Smooth muscle cell (in vitro differentiated cells): ENCODE data around the gene ITGA6. TPM values are rescaled to one million over a fixed set of nuclear protein-coding genes. Genes with fewer than 3 reads are reported as not detected.

ENCODE experiments used
- DNase-seq: peaks from one replicate; lab custom pipeline; 2025; ENCODE audit not compliant: unreplicated experiment; lab: John Stamatoyannopoulos, UW
- H2AFZ ChIP-seq: fragments of 200-600 bp; sonication (generic); 2 replicates; pipeline ENCODE4 v1.6.0; 2016; ENCODE audit warnings: antibody characterized with exemption, low read depth, mild to moderate bottlenecking
- H3F3A ChIP-seq: fragments of 200-600 bp; sonication (generic); 2 replicates; pipeline ENCODE4 v1.6.0; 2017; ENCODE audit warnings: antibody characterized with exemption, low read depth
- H3K27ac ChIP-seq: fragments of 200-600 bp; sonication (generic); 2 replicates; pipeline ENCODE4 v1.5.1; 2016; ENCODE audit warnings: low read depth, mild to moderate bottlenecking
- H3K27me3 ChIP-seq: fragments of 200-600 bp; sonication (generic); 2 replicates; pipeline ENCODE4 v1.6.1; 2016; ENCODE audit warnings: low read depth, mild to moderate bottlenecking
- H3K36me3 ChIP-seq: fragments of 200-600 bp; sonication (generic); 2 replicates; pipeline ENCODE4 v1.5.1; 2016; ENCODE audit warnings: low read depth
- H3K4me1 ChIP-seq: fragments of 200-600 bp; sonication (generic); 2 replicates; pipeline ENCODE4 v1.5.1; 2016; ENCODE audit warnings: low read depth
- H3K4me2 ChIP-seq: fragments of 200-600 bp; sonication (generic); 2 replicates; pipeline ENCODE4 v1.6.0; 2016; ENCODE audit warnings: mild to moderate bottlenecking
- H3K4me3 ChIP-seq: fragments of 200-600 bp; sonication (generic); 2 replicates; pipeline ENCODE4 v1.5.1; 2016; ENCODE audit warnings: mild to moderate bottlenecking
- H3K79me2 ChIP-seq: fragments of 200-600 bp; sonication (generic); 2 replicates; pipeline ENCODE4 v1.6.0; 2016; ENCODE audit warnings: low read depth, mild to moderate bottlenecking
- H3K9ac ChIP-seq: fragments of 200-600 bp; sonication (generic); 2 replicates; pipeline ENCODE4 v1.6.0; 2016; ENCODE audit warnings: low read depth
- H3K9me3 ChIP-seq: fragments of 200-600 bp; sonication (generic); replicated peaks from 2 replicates; pipeline ENCODE4 v1.5.1; 2016; ENCODE audit warnings: low read depth
- H4K20me1 ChIP-seq: fragments of 200-600 bp; sonication (generic); 2 replicates; pipeline ENCODE4 v1.6.0; 2016; ENCODE audit warnings: low read depth
- CTCF ChIP-seq: fragments of 200-600 bp; sonication (generic); IDR thresholded peaks from 2 replicates; pipeline ENCODE4 v1.5.1; 2017; ENCODE audit warnings: borderline replicate concordance, mild to moderate bottlenecking, antibody characterized with exemption; ENCODE audit not compliant: insufficient read depth, poor library complexity, severe bottlenecking
- WGBS: methylation state at CpG from one replicate; pipeline ENCODE4 v1.1.7; 2016; ENCODE audit warnings: low lambda C conversion rate; 5-methylcytosine and 5-hydroxymethylcytosine counted together
- polyA plus RNA-seq: library from polyadenylated mRNA; unstranded; fragments of >200 nt; fragmentation: Nextera tagmentation; extraction: Ambion mirVana; gene quantifications from 2 replicates; pipeline ENCODE4 v1.2.1, GENCODE V29; 2016
- total RNA-seq: library from RNA; depleted of rRNA; stranded (reverse); fragments of >200 nt; gene quantifications from 2 replicates; pipeline ENCODE4 v1.2.3, GENCODE V29; 2014

The ITGA6 gene
- total and polyA plus RNA-seq, 2 experiments from 2014 or later, result 11.8 to 198 TPM

- H3K79me2 ChIP-seq, result no peaks in the 10 kb centered on the region
- H3K27me3 ChIP-seq, result no peaks in the 10 kb centered on the region
- no peaks in the 10 kb centered on the region for H3K36me3 ChIP-seq
- TF ChIP-seq CTCF, result no peak
- H4K20me1 ChIP-seq, result no peaks in the 10 kb centered on the region
- no peak overlapping the region for H3K4me2 ChIP-seq
- no peaks in the 10 kb centered on the region for H3F3A ChIP-seq
- DNase-seq, result no peak
- no peak overlapping the region for H3K4me3 ChIP-seq
- H3K9me3 ChIP-seq, result no peaks in the 10 kb centered on the region
- WGBS, result 83% methylated on average over 4 of the region's 4 CpGs
- H3K9ac ChIP-seq, result no peak overlapping the region
- H2AFZ ChIP-seq, result no peak overlapping the region
- H3K4me1 ChIP-seq, result peaks cover 24% of the 10 kb centered on the region
- no peak overlapping the region for H3K27ac ChIP-seq
These were observed 30.1 kb downstream of the ITGA6 start for GRCh38 chr2:172457536-172457935.

- Histone ChIP-seq H2AFZ (no peak overlapping the region), H4K20me1 (no peaks in the 10 kb centered on the region), H3K4me1 (peaks cover 24% of the 10 kb centered on the region), H3F3A (no peaks in the 10 kb centered on the region), H3K27ac (no peak overlapping the region), H3K4me3 (no peak overlapping the region), H3K4me2 (no peak overlapping the region), H3K9ac (no peak overlapping the region), H3K79me2 (no peaks in the 10 kb centered on the region), H3K27me3 (no peaks in the 10 kb centered on the region), H3K9me3 (no peaks in the 10 kb centered on the region), H3K36me3 (no peaks in the 10 kb centered on the region)
- no peak for DNase-seq
- TF ChIP-seq CTCF, result no peak
- 84% methylated on average over 4 of the region's 4 CpGs for WGBS
These were observed 31.3 kb downstream of the ITGA6 start for GRCh38 chr2:172458561-172459124.

GRCh38 chr2:172460780-172461201 lies 33.4 kb downstream of the ITGA6 start:
- no peak overlapping the region for H3K9ac ChIP-seq
- H2AFZ ChIP-seq, result no peak overlapping the region
- no peak overlapping the region for H3K4me2 ChIP-seq
- WGBS, result 84% methylated on average over 1 of the region's 1 CpG
- TF ChIP-seq CTCF, result no peak
- no peaks in the 10 kb centered on the region for H3K79me2 ChIP-seq
- H3K27me3 ChIP-seq, result no peaks in the 10 kb centered on the region
- H3K4me1 ChIP-seq, result peaks cover 19% of the 10 kb centered on the region
- no peak overlapping the region for H3K27ac ChIP-seq
- no peak for DNase-seq
- H4K20me1 ChIP-seq, result no peaks in the 10 kb centered on the region
- no peaks in the 10 kb centered on the region for H3K36me3 ChIP-seq
- H3F3A ChIP-seq, result no peaks in the 10 kb centered on the region
- no peak overlapping the region for H3K4me3 ChIP-seq
- H3K9me3 ChIP-seq, result no peaks in the 10 kb centered on the region
